ENCODE results near the gene NCK1. TPM values are rescaled to one million over a fixed set of nuclear protein-coding genes. Genes with fewer than 3 reads are reported as not detected.

NCK1 gene
- polyA plus RNA-seq, 5 donors: 39.6 to 63.1 (median 47.8) TPM

DNA sequence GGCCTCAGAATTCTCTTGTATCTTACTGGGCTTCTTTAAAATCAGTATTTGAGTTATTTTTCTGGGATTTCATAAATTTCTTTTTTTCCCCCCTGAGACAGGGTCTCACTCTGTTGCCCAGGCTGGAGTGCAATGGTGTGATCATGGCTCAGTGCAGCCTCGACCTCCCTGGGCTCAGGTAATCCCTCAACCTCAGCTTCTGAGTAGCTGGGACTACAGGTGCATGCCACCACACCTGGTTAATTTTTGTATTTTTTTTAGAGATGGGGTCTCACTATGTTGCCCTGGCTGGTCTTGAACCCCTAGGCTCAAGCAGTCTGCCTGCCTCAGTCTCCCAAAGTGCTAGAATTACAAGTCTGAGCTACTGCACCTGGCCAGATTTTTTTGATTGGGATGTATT is 43.5 kb downstream of the NCK1 start:
- no peak for DNase-seq

DNA sequence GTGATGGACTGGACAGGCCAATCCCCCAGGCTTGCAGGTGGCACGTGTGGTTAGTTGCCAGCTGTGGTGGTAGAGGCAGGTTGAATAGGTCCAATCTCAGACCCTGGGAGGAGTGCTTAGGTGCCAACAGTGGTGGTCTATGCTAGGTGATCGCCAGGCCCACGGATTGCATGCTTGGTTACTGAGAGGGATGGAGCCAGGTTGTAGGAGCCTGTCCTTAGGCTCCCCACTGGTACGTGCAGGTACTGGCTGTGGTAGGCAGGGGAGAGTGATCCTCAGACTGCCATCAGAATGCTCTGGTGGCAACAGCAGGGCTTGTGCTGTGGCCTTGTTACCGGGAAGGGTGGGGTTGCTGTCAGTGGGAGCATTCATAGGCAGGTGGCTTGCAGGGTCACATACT is 44.7 kb downstream of the NCK1 start:
- DNase-seq: no peak

DNA sequence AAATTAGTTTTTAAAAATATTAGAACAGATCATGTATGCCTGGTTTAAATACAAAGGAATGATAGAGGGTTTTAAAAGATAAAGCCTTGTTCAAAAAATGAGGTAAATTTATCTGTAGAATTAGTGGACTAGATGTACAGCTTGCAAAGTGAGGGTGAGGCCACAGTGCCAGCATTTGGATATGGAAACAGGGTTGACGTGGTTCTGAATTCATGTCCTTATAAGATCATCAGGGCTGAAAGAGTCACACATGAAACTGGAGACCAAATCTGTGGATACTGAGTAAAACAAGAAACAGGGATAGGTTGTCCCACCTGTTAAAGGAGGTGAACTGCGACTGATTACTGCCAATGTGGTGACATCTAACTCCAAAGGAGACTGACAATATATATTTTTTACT is 46.3 kb downstream of the NCK1 start:
- DNase-seq: no peak

DNA sequence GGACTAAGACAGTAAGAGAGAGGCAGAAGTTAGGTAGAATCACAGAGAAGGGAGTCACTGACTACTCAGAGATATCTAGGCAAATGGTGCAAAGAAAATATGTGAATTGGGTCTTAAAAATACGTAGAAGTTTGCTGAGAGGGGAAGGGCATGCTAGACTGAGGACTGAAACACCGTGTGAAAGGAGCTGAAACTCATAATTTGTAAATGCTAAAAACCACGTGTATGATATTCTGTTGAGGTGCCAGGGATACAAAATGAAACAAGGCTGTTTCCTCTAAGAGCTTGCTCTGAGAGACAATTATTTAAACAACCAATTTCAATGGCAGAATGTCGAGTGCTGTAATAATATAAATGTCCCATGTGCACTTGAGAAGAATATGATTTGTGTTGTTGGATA is 47.2 kb downstream of the NCK1 start:
- no peak for DNase-seq

DNA sequence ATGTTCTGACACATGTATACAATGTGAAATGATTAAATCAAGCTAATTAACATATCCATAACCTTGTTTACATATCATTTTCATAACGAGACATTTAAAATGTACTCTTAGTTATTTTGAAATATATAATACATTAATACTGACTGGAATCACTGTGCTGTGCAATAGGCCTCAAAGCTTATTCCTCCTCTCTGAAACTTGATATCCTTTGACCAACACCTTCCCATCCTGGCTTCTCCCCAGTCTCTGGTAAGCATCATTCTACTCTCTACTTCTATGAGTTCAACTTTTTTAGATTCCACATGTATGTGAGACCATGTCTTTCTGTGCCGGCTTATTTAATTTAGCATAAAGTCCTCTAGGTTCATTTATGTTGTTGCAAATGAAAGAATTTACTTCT is 48.7 kb downstream of the NCK1 start:
- no peak for DNase-seq

DNA sequence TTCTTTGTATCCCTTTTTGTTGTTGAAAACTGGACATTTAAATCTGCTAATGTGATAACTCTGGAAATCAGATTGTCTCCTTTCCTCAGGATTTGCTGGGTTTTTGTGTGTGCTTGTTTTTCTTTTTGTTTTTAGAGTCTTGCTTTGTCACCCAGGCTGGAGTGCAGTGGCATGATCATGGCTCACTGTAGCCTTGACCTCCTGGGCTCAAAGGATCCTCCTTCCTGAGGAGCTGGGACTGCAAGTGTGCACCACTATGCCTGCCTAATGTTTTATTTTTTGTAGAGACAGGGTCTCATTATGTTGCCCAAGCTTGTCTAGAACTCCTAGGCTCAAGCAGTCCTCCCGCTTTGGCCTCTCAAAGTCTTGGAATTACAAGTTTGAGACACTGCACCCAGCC is 51.2 kb downstream of the NCK1 start:
- no peak for DNase-seq

DNA sequence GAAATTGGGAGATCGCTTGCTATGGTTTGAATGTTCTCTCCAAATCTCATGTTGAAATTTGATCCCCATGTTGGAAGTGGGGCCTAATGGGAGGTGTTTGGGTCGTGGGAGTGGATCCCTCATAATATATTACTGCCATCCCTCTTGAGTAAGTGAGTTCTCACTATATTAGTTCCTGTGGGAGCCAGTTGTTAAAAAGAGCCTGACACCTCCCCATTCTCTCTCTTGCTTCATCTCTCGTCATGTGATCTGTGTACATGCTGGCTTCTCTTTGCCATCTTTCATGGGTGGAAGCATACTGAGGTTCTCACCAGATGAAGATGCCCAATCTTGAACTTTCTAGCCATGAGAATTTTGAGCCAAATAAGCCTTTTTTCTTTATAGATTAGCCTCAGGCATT is 52.7 kb downstream of the NCK1 start:
- no peak for DNase-seq

DNA sequence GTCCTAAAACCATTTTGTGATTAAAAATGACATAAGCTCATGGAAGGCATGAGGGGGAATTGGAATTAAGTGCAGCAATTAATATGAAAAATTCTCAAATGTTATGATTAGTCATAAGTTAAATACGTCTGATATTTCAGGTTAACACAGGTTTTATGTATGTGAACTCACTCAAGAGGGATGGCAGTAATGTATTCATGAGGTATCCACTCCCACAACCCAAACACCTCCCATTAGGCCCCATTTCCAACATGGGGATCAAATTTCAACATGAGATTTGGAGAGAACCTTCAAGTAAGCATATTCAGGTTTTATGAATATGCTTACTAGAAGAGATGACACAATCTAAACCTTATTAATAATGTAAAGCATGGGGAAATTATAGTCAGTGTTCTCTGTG is 54.2 kb downstream of the NCK1 start:
- no peak for DNase-seq

DNA sequence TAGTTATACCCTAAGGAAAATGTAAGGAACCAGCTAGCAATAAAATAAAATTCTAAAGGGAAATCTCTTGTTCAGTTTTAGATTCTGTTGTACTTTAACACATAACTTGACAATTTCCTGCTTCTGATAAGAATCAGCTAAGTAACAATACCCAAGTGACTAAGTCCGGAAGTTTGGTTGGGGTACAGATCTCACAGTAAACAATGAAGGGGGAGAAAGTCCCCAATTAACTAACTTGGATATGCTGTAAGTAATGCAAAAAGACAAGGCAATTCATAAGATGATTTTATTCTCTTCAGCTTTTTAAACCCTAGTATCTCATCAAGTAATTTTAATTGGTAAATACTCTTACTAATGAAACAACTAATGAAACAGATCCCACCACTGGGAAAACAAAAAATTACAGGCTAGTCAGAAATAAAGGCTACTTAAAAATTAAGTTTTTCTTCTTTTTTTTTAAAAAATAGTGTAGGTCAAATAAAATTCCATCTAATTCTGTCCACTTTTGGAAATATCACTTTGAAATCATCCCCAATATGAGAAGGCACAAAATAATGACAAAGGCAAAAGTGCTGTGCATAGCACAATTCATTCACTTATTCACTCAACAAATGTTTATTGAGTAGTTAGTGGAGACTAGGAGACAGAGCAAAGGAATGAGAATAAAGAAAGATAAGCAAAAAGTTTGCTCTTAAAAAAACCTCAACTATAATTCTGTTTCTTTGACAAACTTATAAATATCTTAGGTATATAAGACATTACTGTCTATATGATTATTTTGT is 58.0 kb downstream of the NCK1 start:
- DNase-seq: no peak

DNA sequence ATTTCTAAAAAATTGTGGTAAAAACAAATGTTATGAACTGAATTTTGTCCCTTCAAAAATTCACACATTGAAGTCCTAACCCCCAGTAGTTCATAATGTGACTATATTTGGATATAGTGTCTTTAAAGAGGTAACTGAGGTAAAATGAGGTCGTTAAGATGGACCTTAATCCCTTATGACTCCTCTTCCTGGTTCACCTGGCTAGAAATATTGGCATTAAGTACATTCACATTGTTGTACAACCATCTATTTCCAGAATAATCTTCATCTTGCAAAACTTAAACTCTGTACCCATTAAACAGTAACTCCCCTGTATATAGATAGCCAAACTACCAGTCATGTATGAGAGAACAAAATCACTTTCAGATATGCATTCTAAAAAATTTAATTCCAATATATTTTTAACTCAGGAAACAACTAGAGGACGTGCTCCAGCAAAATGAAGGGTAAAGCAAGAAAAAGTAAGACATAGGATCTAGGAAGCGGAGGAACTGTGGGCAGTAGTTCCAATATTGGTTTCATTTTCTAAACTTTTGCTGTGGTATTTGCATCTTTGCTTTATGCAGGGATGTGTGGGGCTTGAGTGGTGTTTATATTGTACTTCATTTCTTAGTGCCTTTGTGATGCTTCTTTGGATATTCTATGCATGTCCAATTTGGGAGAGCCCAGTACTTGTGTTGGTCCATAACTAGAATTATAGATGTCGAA is 59.0 kb downstream of the NCK1 start:
- no peak for DNase-seq

DNA sequence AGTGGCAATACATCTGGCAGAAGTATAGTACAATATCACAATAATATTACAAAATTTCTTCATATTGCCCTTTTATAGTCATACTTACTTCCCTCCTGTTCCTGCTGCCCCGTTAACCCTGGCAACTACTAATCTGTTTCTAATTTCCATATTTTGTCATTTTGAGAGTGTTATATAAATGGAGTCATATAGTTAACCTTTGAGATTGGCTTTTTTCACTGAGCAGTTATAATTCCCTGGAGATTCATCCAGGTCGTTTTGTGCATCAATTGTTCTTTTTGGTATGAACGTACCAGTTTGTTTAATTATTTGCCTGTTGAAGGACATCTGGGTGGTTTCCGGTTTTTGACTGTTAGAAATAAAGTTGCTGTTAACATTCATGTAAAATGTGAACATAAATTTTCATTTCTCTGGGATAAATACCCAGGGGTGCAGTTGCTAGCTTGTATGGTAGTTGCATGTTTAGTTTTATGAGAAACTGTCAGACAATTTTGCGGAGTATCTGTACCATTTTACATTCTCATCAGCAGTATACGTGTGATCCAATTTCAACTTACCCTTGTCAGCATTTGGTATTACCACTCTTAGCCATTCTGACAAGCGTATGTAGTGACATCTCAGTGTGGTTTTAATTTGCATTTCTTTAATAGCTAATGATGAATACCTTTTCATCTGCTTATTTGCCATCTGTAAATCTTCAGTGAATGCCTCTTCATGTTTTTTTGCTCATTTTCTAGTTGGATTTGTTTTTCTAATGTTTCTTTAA is 63.6 kb downstream of the NCK1 start:
- no peak for DNase-seq

DNA sequence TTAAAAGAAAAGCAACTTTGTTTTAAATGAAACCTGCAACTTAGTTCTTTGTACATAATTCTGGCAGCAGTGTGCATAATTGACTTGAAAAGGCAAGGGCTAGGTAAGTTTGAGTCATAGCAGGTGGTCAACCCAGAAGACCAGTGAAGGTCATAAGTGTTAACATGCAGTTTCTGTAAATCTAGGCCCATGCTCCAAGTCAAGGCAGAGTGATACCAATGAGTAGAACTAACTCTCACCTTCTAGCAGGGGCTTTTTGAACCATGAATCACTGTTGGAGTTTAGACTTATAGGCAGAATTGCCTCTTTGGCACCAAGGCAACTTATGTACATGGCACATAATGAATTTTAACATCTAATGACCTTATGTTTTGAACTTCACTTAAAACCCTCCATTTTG is 66.2 kb downstream of the NCK1 start:
- DNase-seq: no peak

DNA sequence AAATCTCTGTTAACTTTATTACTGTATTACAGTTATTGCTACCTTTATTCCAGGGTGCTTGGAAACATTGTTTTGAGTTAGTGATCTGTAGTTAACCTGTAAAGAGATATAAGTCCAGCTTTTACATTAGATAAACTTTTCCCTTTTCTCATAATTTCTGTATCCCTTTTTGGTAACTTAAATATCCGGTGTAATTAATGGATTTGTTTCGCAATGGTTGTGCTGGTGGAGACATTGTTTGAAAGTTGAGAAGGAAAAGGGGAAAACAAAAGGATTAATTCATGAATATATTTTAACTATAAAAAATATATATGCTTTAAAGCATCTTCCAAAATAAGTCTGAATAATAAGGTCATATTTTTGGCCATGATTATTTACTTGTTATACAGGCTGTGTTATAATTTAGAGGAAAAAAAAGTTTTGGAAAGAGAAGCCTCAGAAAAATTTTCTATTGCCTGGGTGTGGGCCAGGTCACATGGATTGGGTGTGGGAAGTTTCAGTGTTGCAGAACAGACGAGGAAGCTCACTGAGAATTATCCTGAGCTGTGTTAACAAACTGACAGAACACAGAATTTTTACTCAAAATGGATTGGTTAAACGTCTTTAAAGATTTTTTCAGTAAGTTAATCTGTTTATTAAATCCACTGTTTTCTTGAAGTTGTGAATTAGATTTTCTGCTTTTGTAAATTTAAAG is 68.1 kb downstream of the NCK1 start:
- DNase-seq: peak; percentile 47 to 56

DNA sequence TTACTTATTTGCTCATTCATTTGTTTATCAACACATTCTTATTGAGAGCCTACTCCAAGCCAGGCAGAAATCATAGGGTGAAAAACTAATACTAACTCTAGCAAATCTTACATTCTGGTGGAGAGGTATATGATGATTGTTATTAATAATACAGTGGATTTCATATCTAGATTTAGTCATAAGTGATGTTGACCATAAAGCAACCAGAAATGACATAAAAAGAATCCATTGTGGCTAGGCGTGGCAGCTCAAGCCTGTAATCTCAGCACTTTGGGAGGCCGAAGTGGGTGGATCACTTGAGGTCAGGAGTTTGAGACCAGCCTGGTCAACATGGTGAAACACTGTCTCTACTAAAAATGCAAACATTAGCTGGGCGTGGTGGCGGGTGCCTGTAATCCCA is 69.6 kb downstream of the NCK1 start:
- DNase-seq: no peak

DNA sequence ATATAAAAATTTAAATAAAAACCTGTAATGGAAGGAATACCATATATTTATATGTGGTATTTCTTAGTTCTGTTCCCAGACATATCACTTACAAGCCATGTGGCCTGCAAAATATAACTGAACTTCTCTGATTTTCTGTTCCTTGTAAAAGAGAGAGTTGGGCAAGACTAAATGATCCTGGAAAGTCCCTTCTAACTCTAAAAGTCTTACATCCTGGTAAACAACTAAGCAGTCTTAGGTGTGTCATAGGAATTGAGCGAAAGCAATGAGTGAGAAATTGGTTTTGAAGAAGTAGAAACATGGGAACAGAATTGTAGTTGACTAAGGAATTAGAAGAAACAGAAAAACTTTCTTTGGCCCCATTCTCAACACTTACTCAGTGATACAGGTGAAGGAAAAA is 70.5 kb downstream of the NCK1 start:
- DNase-seq: no peak

DNA sequence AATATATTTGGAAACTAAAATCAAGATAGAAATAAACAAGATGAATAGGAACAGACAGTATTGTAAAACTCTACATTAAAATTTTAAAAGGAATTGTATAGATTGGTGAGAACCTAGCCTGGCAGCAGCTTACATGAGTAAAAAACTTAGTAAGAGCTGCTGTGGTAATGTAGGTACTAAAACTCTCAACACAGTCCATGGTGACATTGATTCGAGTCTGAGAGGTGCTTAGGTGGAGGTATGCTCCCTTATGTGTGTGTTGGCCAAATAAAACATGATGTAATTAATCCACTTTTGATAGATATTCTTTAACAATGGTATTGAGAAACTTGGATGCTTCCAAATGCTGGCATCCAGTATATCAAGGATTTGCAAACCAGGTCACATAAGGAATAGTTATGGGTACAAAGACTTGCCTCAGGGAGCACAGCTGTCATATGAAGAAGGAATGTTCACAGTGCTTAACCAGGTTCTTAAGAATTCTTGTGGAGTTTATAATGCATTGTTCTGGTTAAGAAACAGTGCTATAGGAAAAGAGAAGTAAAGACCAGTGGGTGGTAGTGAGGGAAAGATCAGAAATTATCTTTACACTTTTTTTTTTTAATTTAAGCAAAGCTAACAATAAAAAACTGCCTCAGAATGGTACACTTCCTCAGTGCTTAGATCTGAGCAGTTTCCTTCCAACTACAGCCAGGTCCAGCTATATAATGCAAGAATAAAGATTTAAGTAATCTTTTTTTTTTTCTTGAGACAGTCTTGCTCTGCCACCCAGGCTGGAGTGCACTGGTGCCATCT is 71.2 kb downstream of the NCK1 start:
- no peak for DNase-seq

DNA sequence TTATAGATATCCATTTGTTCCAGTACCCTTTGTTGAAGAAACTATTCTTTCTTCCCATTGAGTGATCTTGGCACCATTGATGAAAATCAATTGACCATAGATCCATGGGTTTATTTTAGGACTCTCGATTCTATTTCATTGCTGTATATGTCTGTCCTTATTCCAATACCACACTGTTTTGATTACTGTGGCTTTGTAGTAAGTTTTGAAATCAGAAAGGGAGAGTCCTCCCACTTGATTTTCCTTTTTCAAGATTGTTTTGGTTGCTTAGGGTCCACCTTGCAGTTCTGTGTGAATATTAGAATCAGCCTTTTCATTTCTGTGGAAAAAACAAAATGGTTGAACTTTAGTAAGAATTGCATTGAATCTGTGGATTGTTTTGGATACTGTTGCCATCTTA is 75.2 kb downstream of the NCK1 start:
- no peak for DNase-seq

DNA sequence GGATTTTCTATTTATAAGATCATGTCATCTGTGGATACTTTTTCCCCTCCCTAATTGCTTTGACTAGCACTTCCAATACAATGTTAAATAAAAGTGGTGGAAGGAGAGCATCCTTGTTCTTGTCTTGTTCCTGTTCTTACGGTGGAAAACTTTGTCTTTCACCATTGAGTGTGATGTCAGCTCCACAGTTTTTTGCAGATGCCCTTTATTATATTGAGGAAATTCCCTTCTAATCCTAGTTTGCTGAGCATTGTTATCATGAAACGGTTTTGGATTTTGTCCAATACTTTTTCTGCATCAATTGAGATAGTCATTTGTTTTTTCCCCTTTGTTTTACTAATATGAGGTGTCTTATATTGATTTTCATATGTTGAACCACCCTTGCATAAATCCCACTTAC is 75.8 kb downstream of the NCK1 start:
- no peak for DNase-seq

DNA sequence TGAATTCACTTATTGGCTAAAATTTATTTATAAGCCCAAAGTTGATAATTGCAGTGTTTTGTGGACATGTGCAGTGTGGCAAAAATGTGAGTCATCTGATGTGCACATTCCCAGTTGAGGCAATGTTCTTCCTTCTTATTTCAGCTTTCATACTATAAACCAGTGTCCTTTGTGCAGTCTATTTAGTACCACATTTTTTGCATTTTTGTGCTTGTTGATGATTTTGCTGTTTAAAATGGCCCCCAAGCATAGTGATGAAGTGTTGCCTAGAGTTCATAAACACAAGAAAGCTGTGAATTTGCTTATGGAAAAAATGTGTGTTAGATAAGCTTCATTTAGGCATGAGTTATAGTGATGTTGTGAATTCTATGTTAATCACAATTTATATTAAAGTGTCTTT is 76.3 kb downstream of the NCK1 start:
- DNase-seq: no peak

DNA sequence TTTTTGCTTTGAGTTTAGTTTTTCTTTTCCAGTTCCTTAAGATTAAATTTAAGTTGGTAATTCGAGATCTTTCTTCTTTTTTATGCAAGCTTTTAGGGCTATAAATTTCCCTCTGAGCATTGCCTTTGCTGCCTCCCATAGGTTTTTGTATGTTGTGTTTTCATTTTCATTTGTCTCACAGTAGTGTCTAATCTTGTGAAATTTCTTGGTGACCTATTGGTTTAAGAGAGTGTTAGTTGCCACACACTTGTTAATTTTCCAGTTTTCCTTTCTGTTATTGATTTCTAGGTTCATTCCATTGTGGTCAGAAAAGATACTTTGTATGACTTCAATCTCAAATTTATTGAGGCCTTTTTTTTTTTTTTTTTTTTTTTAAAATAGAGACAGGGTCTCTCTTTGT is 77.5 kb downstream of the NCK1 start:
- DNase-seq: no peak

DNA sequence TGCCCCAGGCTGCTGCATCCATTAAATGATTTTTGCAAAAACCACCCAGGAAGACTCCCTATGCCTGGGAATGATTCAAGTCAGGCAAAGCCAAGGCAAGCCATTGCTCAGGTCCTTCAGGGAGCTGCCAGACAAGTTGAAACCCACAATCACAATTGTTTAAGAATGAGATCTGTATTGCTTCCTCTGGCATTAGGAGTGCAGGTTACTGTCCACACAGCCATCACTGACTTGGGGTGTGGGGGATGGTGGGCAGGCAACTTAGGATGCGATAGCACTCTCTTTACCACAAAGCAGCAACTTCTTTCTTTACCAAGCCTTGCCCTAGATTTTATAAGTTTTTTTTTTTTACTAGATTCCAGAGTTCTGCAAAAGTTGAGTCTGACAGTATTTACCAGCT is 80.8 kb downstream of the NCK1 start:
- no peak for DNase-seq

DNA sequence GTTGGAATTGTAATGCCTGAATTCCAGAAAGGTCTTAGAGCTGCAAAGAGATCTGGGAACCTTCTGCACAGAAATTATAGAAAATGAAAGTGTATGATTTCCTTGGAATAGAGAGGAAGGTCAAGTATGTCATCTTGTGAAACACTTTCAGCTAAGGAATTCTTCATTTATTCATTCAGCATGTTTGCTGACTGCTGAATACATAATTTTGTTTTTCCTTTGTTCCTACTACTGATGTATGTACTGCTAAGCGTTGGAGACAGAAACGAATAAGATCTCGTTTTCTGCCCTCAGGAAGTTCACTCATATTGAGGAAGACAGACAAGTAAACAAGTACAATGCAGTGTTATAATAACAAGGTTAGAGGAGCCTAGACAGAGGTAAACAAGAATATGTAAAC is 81.4 kb downstream of the NCK1 start:
- no peak for DNase-seq

Measured in right lung (tissue), 5 donors.